Coronary artery (tissue), 2 donors: ENCODE data around the gene NOTCH4.

ENCODE experiments used
- DNase-seq: peaks from one replicate; pipeline ENCODE4 v3.0.0-alpha.2; 2017; ENCODE audit warnings: low spot score
- H3K27ac ChIP-seq, 2 donors: fragments of 200-600 bp; sonication (generic); one replicate each; pipeline ENCODE4 v1.5.1; 2016 to 2019
- H3K4me3 ChIP-seq: fragments of 200-600 bp; sonication (generic); 2 replicates; pipeline ENCODE4 v1.5.1; 2016; ENCODE audit warnings: mild to moderate bottlenecking, moderate library complexity
- TF ChIP-seq, protein P1 (sequence below): fragments of 200-600 bp; sonication (generic); IDR thresholded peaks from one replicate; pipeline ENCODE4 v1.5.1; 2019; ENCODE audit warnings: antibody characterized with exemption

NOTCH4 gene

DNA sequence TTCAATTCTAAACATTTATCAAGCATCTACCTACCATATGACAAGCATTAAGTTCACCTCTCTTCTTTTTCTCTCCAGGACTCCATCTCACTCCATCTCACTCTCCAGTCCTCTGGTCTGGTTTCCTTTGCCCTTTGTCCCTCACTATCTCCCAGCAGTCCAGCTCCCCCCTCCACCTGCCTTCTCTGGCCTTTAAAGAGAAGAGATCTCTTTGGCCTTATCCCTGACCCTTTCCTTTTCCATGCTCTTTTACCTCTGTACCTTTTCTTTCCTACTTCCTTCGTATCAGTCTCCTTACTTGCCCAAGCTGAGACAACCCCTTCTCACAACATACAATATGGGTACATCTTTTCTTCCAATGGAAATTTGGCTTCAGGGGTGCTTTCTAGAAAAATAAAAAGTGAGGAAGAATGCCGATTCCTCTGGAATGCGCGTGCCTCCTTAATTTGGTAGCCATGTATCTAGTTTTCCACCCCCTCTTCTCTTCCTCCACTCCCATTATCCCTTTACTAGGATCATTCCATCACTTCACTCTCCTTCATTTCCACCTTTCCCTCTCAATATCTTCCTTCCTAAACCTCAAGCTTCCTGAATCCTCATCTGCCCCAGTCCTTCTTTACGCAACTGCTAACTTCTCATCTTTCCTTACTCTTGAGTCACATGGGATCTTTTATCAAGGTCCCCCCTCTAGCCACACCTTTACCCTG lies 47.2 kb downstream of the NOTCH4 start:
- Histone ChIP-seq H3K4me3 (peak overlapping the region; percentile 95), H3K27ac (peak overlapping the region; percentile 89 to 95)
- TF ChIP-seq, protein P1, sequence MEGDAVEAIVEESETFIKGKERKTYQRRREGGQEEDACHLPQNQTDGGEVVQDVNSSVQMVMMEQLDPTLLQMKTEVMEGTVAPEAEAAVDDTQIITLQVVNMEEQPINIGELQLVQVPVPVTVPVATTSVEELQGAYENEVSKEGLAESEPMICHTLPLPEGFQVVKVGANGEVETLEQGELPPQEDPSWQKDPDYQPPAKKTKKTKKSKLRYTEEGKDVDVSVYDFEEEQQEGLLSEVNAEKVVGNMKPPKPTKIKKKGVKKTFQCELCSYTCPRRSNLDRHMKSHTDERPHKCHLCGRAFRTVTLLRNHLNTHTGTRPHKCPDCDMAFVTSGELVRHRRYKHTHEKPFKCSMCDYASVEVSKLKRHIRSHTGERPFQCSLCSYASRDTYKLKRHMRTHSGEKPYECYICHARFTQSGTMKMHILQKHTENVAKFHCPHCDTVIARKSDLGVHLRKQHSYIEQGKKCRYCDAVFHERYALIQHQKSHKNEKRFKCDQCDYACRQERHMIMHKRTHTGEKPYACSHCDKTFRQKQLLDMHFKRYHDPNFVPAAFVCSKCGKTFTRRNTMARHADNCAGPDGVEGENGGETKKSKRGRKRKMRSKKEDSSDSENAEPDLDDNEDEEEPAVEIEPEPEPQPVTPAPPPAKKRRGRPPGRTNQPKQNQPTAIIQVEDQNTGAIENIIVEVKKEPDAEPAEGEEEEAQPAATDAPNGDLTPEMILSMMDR = no peak
- no peak for DNase-seq

DNA sequence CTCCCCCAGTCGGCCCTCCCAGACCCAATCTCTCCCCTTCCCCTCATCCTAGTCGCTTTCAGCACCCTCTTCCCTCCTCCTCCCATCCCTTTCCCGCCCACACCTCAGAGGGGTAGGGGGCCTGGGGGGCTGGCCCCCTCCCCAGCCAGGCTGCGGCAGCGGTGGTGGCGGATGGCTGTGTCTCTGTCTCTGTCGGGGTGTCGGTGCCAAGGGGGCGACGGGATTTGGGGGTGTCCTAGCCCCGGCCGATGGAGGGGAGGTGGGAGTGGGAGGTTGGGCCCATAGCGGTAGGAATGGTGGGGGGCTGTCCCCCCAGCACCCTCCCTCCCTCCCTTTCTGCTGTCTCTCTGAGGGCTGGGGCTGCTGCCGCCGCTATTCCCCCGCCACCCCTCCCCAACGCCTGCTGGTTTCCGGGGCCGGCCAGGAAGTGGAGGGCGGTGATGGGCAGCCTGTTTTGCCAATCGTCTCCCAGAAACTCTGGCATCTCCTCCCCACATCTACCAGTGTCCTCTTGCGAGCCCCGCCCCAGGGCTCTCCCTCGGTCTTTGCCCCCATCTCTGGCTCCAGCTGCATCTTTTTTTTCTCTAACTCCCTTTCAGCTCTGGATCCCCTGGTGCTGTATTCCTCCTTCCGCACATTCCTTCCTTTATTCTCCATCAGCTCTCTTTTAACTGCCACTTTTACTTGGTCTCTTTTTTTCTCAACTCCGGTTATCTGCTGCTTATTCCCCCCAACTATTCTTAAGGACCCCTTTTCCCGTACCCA lies 48.0 kb downstream of the NOTCH4 start, which contains the start of gene AGPAT1:
Gene AGPAT1 (minus strand): TSS at position 374 of the 765 bp plus-strand sequence. CDS start 4,588 bp downstream, outside the sequence.
- DNase-seq = peak; percentile 96
- Histone ChIP-seq H3K27ac (peak within 1 kb of the TSS; percentile 89 to 95), H3K4me3 (peak within 1 kb of the TSS; percentile 95)
- TF ChIP-seq, protein P1 = no peak

DNA sequence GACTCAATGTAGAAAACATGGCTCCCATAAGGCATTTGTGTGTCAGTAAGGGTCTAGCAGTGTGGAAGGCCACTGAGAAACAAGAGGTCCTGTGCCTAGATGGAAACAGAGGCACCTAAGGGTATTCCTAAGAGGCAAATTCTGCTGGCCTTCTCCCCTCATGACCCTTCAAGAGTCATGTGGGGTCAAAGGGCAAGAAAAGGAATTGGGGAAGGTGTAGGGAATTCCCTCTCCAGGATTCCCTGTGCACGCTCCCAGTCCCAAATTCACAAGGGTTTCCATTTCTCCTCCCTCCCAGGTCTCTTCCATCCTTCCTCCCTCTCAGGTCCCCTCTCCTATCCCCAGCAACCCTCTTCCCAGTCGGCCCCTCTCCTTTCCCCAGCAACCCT lies 48.6 kb downstream of the NOTCH4 start:
- Histone ChIP-seq H3K4me3 (peak overlapping the region; percentile 95), H3K27ac (peak overlapping the region; percentile 89 to 95)
- TF ChIP-seq, protein P1 = no peak
- no peak for DNase-seq

DNA sequence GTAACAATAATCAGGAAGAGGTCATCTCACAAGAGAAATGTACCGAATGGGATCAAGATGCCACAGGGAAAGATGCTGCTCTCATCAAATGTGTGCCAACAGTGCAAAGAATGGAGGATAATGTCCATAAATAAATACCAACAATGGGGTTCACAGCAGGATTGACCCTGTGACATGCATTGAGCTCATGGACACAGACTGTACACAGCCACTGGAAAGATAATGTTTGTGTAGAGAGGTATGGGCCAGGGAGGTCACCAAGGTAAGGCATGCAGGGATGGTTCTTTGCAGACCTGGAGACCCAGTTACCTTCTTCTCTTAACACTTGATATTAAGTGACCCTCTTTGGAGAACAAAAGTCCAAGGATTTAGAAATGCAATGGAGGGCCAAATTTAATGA lies 49.5 kb downstream of the NOTCH4 start:
- Histone ChIP-seq H3K4me3 (no peak overlapping the region), H3K27ac (no peak overlapping the region)
- TF ChIP-seq, protein P1 = no peak
- no peak for DNase-seq

DNA sequence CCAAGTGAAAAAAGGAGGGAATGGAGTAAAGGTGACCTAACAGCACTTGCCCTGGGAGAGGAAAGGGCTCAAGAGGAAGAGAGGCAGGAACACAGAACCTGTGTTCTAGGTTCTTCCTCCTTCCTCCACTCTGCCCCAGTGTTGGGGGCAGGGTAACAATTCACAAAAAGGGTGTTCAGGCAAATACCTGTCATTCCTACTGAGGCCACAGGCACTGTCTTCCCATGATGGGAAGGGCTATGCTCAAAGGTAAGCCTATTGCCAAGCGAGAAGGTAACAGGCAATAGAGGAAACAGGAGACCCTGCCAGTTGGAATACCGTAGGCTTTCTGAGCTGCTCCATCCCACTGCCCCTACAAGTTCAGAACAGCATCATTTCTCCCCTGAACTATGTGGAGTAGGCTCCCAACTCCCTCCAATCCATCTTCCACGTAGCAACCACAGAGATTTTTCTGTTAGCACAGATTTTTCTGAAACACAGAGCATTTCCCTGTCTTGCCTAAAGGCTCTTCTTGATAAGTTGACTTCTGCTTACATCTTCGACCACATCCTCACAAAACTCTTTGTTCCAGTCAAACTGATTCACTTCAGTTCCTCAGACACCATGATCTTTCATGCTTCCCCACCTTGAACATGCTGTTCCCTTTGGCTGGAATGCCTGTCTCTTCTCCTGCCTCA lies 50.7 kb downstream of the NOTCH4 start:
- TF ChIP-seq, protein P1 = no peak
- no peak for DNase-seq
- Histone ChIP-seq H3K4me3 (no peak overlapping the region), H3K27ac (no peak overlapping the region)

DNA sequence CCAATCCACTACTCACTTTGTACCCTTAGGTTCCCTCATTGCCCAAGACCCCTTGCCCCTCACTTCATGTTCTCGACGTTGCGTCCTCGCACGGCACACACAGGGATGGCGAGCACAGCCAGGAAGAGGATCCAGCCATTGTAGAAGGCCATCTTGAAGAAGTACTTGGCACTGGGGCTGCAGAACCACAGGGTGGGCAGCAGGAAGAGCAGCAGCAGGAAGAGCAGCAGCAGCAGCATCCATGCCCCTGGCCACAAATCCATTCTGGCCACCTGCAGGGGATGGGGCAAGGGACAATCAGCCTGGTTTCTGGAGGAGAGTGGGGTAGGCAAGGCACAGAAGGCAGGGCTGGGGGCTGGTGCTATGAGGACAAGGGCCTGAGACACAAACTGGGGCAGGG lies 52.6 kb downstream of the NOTCH4 start:
- DNase-seq = no peak
- H3K27ac ChIP-seq = no peak overlapping the region
- H3K4me3 ChIP-seq = no peak overlapping the region
- TF ChIP-seq, protein P1 = no peak
